AG09309 (cell line): Measurements from ENCODE around the gene CTR9.

Source experiments
- DNase-seq: peaks from one replicate; pipeline ENCODE4 v3.0.0-alpha.2; 2010; ENCODE audit warnings: low read depth
- H3K4me3 ChIP-seq: 2 replicates; pipeline ENCODE4 v1.5.1; 2011; ENCODE audit warnings: mild to moderate bottlenecking, low read depth, low read length, moderate library complexity; ENCODE audit not compliant: control insufficient read depth
- CTCF ChIP-seq: IDR thresholded peaks from 2 replicates; pipeline ENCODE4 v1.5.1; 2011; ENCODE audit warnings: mild to moderate bottlenecking, low read depth, low read length, inconsistent platforms; ENCODE audit not compliant: insufficient read depth, control insufficient read depth; ENCODE audit errors: missing control alignments

Gene CTR9

GRCh38 chr11:10750838-10751580 is at the start of gene CTR9:
Gene CTR9, plus strand, starts transcription at chr11:10751246. Its CDS starts 167 bp downstream, at chr11:10751413.
- H3K4me3 ChIP-seq = peak within 1 kb of the TSS; percentile 84
- DNase-seq = peak; percentile 63
- TF ChIP-seq CTCF = peak; percentile 28

GRCh38 chr11:10701982-10702381 is 49.1 kb upstream of the CTR9 start:
- TF ChIP-seq CTCF = no peak
- H3K4me3 ChIP-seq = no peak overlapping the region
- DNase-seq = no peak

GRCh38 chr11:10708131-10708530 is 42.9 kb upstream of the CTR9 start:
- no peak overlapping the region for H3K4me3 ChIP-seq
- TF ChIP-seq CTCF = no peak
- DNase-seq = no peak

- TF ChIP-seq CTCF = no peak
- no peak overlapping the region for H3K4me3 ChIP-seq
- DNase-seq = no peak
These were observed 41.6 kb upstream of the CTR9 start for GRCh38 chr11:10709299-10710086.

GRCh38 chr11:10715571-10715970 is 35.5 kb upstream of the CTR9 start:
- no peak overlapping the region for H3K4me3 ChIP-seq
- no peak for TF ChIP-seq CTCF
- no peak for DNase-seq

- no peak for DNase-seq
- TF ChIP-seq CTCF = no peak
These were observed 34.9 kb upstream of the CTR9 start for GRCh38 chr11:10716122-10716521.

More at GRCh38 chr11:10716122-10716521, 34.9 kb upstream of the CTR9 start:
- no peak overlapping the region for H3K4me3 ChIP-seq
